NT2/D1 (cell line): ENCODE results near the gene CSTF3.
"Not testable (repeated sequence)": the region's sequence is repeated elsewhere in the genome, so short reads cannot be mapped to it uniquely, and the experiment has no call there.

Experiments used
- DNase-seq: peaks from one replicate; pipeline ENCODE4 v3.0.0-alpha.2; 2011; ENCODE audit warnings: low read depth, low spot score
- H3K27me3 ChIP-seq: 2 replicates; pipeline ENCODE4 v1.6.0; 2011; ENCODE audit warnings: mild to moderate bottlenecking; ENCODE audit not compliant: insufficient read length, insufficient read depth
- H3K36me3 ChIP-seq: 2 replicates; pipeline ENCODE4 v1.6.1; 2011; ENCODE audit warnings: mild to moderate bottlenecking, low read length, mixed read lengths; ENCODE audit not compliant: insufficient read depth, insufficient read length
- H3K4me1 ChIP-seq: 2 replicates; pipeline ENCODE4 v1.5.1; 2011; ENCODE audit not compliant: insufficient read depth, insufficient read length
- H3K4me3 ChIP-seq: 2 replicates; pipeline ENCODE4 v1.5.1; 2011; ENCODE audit warnings: low read depth; ENCODE audit not compliant: insufficient read length
- H3K9ac ChIP-seq: 2 replicates; pipeline ENCODE4 v1.6.0; 2011; ENCODE audit warnings: low read depth; ENCODE audit not compliant: insufficient read length
- H3K9me3 ChIP-seq: 2 replicates; pipeline ENCODE4 v1.5.1; 2011; ENCODE audit warnings: mild to moderate bottlenecking, low read length; ENCODE audit not compliant: insufficient read depth
- SUZ12 ChIP-seq: IDR thresholded peaks from 2 replicates; pipeline ENCODE4 v1.6.1; 2011; ENCODE audit not compliant: insufficient read length, insufficient read depth; ENCODE audit errors: extremely low read depth
- YY1 ChIP-seq: IDR thresholded peaks from 2 replicates; pipeline ENCODE4 v1.6.1; 2011; ENCODE audit not compliant: insufficient read length, insufficient read depth
- ZNF274 ChIP-seq: IDR thresholded peaks from 2 replicates; pipeline ENCODE4 v1.6.1; 2011; ENCODE audit warnings: mild to moderate bottlenecking, low read depth, low read length

CSTF3 gene

GRCh38 chr11:33187998-33188722, 26.9 kb upstream of the CSTF3 start:
- Histone ChIP-seq H3K27me3 (no peaks in the 10 kb centered on the region), H3K4me1 (no peaks in the 10 kb centered on the region), H3K9ac (no peak overlapping the region), H3K4me3 (no peak overlapping the region), H3K9me3 (no peaks in the 10 kb centered on the region), H3K36me3 (no peaks in the 10 kb centered on the region)
- no peak for TF ChIP-seq SUZ12
- TF ChIP-seq ZNF274: no peak
- no peak for TF ChIP-seq YY1
- DNase-seq: no peak

GRCh38 chr11:33185756-33186155, 24.5 kb upstream of the CSTF3 start:
- Histone ChIP-seq H3K9me3 (no peaks in the 10 kb centered on the region), H3K27me3 (no peaks in the 10 kb centered on the region), H3K36me3 (no peaks in the 10 kb centered on the region), H3K4me1 (no peaks in the 10 kb centered on the region), H3K9ac (no peak overlapping the region), H3K4me3 (no peak overlapping the region)
- no peak for DNase-seq
- TF ChIP-seq YY1: no peak
- no peak for TF ChIP-seq ZNF274
- no peak for TF ChIP-seq SUZ12

GRCh38 chr11:33182246-33182878, 21.1 kb upstream of the CSTF3 start:
- Histone ChIP-seq H3K9me3 (no peaks in the 10 kb centered on the region), H3K4me1 (no peaks in the 10 kb centered on the region), H3K27me3 (no peaks in the 10 kb centered on the region), H3K4me3 (no peak overlapping the region), H3K36me3 (no peaks in the 10 kb centered on the region), H3K9ac (no peak overlapping the region)
- DNase-seq: no peak
- TF ChIP-seq SUZ12 (no peak), YY1 (no peak), ZNF274 (no peak)

GRCh38 chr11:33179348-33179803, 18.1 kb upstream of the CSTF3 start:
- H3K27me3 ChIP-seq: no peaks in the 10 kb centered on the region
- H3K9me3 ChIP-seq: no peaks in the 10 kb centered on the region
- no peak for DNase-seq
- no peak for TF ChIP-seq YY1
- no peak for TF ChIP-seq SUZ12
- TF ChIP-seq ZNF274: no peak
- no peaks in the 10 kb centered on the region for H3K36me3 ChIP-seq
- no peak overlapping the region for H3K9ac ChIP-seq
- no peak overlapping the region for H3K4me3 ChIP-seq
- H3K4me1 ChIP-seq: no peaks in the 10 kb centered on the region

- H3K27me3 ChIP-seq: no peaks in the 10 kb centered on the region
- no peaks in the 10 kb centered on the region for H3K36me3 ChIP-seq
- TF ChIP-seq ZNF274 (no peak), SUZ12 (no peak), YY1 (no peak)
- DNase-seq: no peak
- no peak overlapping the region for H3K9ac ChIP-seq
- H3K9me3 ChIP-seq: no peaks in the 10 kb centered on the region
- no peak overlapping the region for H3K4me3 ChIP-seq
- no peaks in the 10 kb centered on the region for H3K4me1 ChIP-seq
Observed at GRCh38 chr11:33178443-33179180, 17.3 kb upstream of the CSTF3 start.

GRCh38 chr11:33177676-33178336, 16.5 kb upstream of the CSTF3 start:
- no peaks in the 10 kb centered on the region for H3K27me3 ChIP-seq
- H3K4me1 ChIP-seq: no peaks in the 10 kb centered on the region
- no peak for DNase-seq
- no peak for TF ChIP-seq YY1
- TF ChIP-seq SUZ12: no peak
- no peak for TF ChIP-seq ZNF274
- no peaks in the 10 kb centered on the region for H3K36me3 ChIP-seq
- no peak overlapping the region for H3K9ac ChIP-seq
- no peaks in the 10 kb centered on the region for H3K9me3 ChIP-seq
- H3K4me3 ChIP-seq: no peak overlapping the region

- H3K4me1 ChIP-seq, H3K27me3 ChIP-seq, H3K9ac ChIP-seq, DNase-seq, H3K9me3 ChIP-seq, H3K36me3 ChIP-seq, H3K4me3 ChIP-seq: not testable (repeated sequence)
Observed at GRCh38 chr11:33176760-33177159, 15.5 kb upstream of the CSTF3 start.
